HepG2 (cell line): ENCODE measurements around the gene ZFP36L2. TPM values are rescaled to one million over a fixed set of nuclear protein-coding genes. Genes with fewer than 3 reads are reported as not detected.

Experiments used
- DNMT3B ChIP-seq: conservative IDR thresholded peaks from 2 replicates; pipeline ENCODE4 v1.6.1; 2016; ENCODE audit warnings: missing biosample characterization, control low read depth
- GFI1 ChIP-seq: sonication (generic); formaldehyde crosslinking; IDR thresholded peaks from 2 replicates; pipeline ENCODE4 v1.5.0; 2020; ENCODE audit warnings: missing genetic modification reagents, mild to moderate bottlenecking, borderline replicate concordance
- HDAC1 ChIP-seq: sonication (generic); formaldehyde crosslinking; IDR thresholded peaks from 2 replicates; pipeline ENCODE4 v1.5.1; 2020; ENCODE audit warnings: mild to moderate bottlenecking, missing genetic modification reagents
- MIER2 ChIP-seq: IDR thresholded peaks from 2 replicates; pipeline ENCODE4 v1.6.1; 2016; ENCODE audit warnings: missing biosample characterization, missing genetic modification reagents
- NFATC3 ChIP-seq: sonication (generic); formaldehyde crosslinking; IDR thresholded peaks from 2 replicates; pipeline ENCODE4 v1.5.1; 2020; ENCODE audit warnings: mild to moderate bottlenecking, missing genetic modification reagents
- NFE2L2 ChIP-seq: fragments of 150-350 bp; IDR thresholded peaks from 2 replicates; pipeline ENCODE4 v1.6.1; 2014; ENCODE audit warnings: low read length
- RARA ChIP-seq: IDR thresholded peaks from 2 replicates; pipeline ENCODE4 v1.6.1; 2016; ENCODE audit warnings: missing genetic modification reagents, missing compliant biosample characterization
- RCOR2 ChIP-seq: IDR thresholded peaks from 2 replicates; pipeline ENCODE4 v1.6.1; 2016; ENCODE audit warnings: missing biosample characterization, missing genetic modification reagents
- SAFB2 ChIP-seq: sonication (generic); formaldehyde crosslinking; IDR thresholded peaks from 2 replicates; pipeline ENCODE4 v1.5.1; 2020; ENCODE audit warnings: missing genetic modification reagents, low read depth, mild to moderate bottlenecking, borderline replicate concordance
- SCMH1 ChIP-seq: sonication (generic); formaldehyde crosslinking; IDR thresholded peaks from 2 replicates; pipeline ENCODE4 v1.9.0; 2021; ENCODE audit warnings: missing genetic modification reagents, mild to moderate bottlenecking, borderline replicate concordance
- TEAD2 ChIP-seq: sonication (generic); formaldehyde crosslinking; IDR thresholded peaks from 2 replicates; pipeline ENCODE4 v1.9.0; 2021; ENCODE audit warnings: missing genetic modification reagents
- XBP1 ChIP-seq: sonication (generic); formaldehyde crosslinking; IDR thresholded peaks from 2 replicates; pipeline ENCODE4 v1.5.0; 2020; ENCODE audit warnings: missing genetic modification reagents
- ZFP37 ChIP-seq: sonication (generic); formaldehyde crosslinking; IDR thresholded peaks from 2 replicates; pipeline ENCODE4 v1.4.0; 2020; ENCODE audit warnings: missing genetic modification reagents, borderline replicate concordance
- ZIK1 ChIP-seq: sonication (generic); formaldehyde crosslinking; IDR thresholded peaks from 2 replicates; pipeline ENCODE4 v1.5.0; 2020; ENCODE audit warnings: mild to moderate bottlenecking, low read depth, missing genetic modification reagents, borderline replicate concordance
- ZNF224 ChIP-seq: sonication (generic); formaldehyde crosslinking; IDR thresholded peaks from 2 replicates; pipeline ENCODE4 v1.5.0; 2020; ENCODE audit warnings: mild to moderate bottlenecking, missing genetic modification reagents
- ZNF44 ChIP-seq: sonication (generic); formaldehyde crosslinking; IDR thresholded peaks from 2 replicates; pipeline ENCODE4 v1.5.1; 2020; ENCODE audit warnings: mild to moderate bottlenecking, missing genetic modification reagents
- ZNF569 ChIP-seq: sonication (generic); formaldehyde crosslinking; IDR thresholded peaks from 2 replicates; pipeline ENCODE4 v1.5.0; 2020; ENCODE audit warnings: mild to moderate bottlenecking, missing genetic modification reagents, moderate library complexity, borderline replicate concordance
- ZNF605 ChIP-seq: sonication (generic); formaldehyde crosslinking; IDR thresholded peaks from 2 replicates; pipeline ENCODE4 v1.8.0; 2022; ENCODE audit warnings: mild to moderate bottlenecking, missing genetic modification reagents
- ZNF7 ChIP-seq: IDR thresholded peaks from 2 replicates; pipeline ENCODE4 v1.6.1; 2016; ENCODE audit warnings: missing biosample characterization, missing genetic modification reagents
- ZNF788 ChIP-seq: sonication (generic); formaldehyde crosslinking; IDR thresholded peaks from 2 replicates; pipeline ENCODE4 v1.5.0; 2020; ENCODE audit warnings: mild to moderate bottlenecking, missing genetic modification reagents, borderline replicate concordance
- ZNF883 ChIP-seq: sonication (generic); formaldehyde crosslinking; IDR thresholded peaks from 2 replicates; pipeline ENCODE4 v1.5.1; 2020; ENCODE audit warnings: mild to moderate bottlenecking, missing genetic modification reagents; ENCODE audit errors: not compliant biosample characterization
- ZSCAN29 ChIP-seq: sonication (generic); formaldehyde crosslinking; conservative IDR thresholded peaks from 2 replicates; pipeline ENCODE4 v1.4.0; 2020; ENCODE audit warnings: mild to moderate bottlenecking, missing genetic modification reagents
- polyA plus RNA-seq, 8 experiments: library from polyadenylated mRNA; depleted of rRNA in 3 of 8; stranded (reverse) in 7 of 8; unstranded in 1 of 8; fragments of >200 nt; fragmentation: Illumina TruSeq in 4 of 8; extraction: Trizol in 4 of 8; gene quantifications; 2 replicates each; pipeline versions ENCODE4 v1.2.1 to v1.2.3, GENCODE V29; 2011 to 2016; ENCODE audit warnings: low read depth in 4 of 8, missing spikeins in 1 of 8, mixed read lengths in 1 of 8; ENCODE audit not compliant: insufficient read depth in 1 of 8
- total RNA-seq, 5 experiments: library from RNA; depleted of rRNA; stranded (reverse); fragments of >200 nt; fragmentation: Illumina TruSeq; extraction: Trizol; gene quantifications; 2 replicates each; pipeline ENCODE4 v1.2.3, GENCODE V29; 2016; ENCODE audit warnings: low read depth in 1 of 5
- TF ChIP-seq, protein P1 (sequence below): sonication (generic); formaldehyde crosslinking; conservative IDR thresholded peaks from 2 replicates; pipeline ENCODE4 v1.4.0; 2020; ENCODE audit warnings: missing genetic modification reagents
- TF ChIP-seq, protein P2 (sequence below): sonication (generic); formaldehyde crosslinking; IDR thresholded peaks from 2 replicates; pipeline ENCODE4 v1.4.0; 2020; ENCODE audit warnings: mild to moderate bottlenecking, missing genetic modification reagents
- TF ChIP-seq, protein P3 (sequence below): sonication (generic); formaldehyde crosslinking; IDR thresholded peaks from 2 replicates; pipeline ENCODE4 v1.5.1; 2020; ENCODE audit warnings: missing genetic modification reagents, mild to moderate bottlenecking, borderline replicate concordance
- TF ChIP-seq, protein P4 (sequence below): sonication (generic); formaldehyde crosslinking; IDR thresholded peaks from 2 replicates; pipeline ENCODE4 v1.8.1; 2023; ENCODE audit warnings: mild to moderate bottlenecking, missing genetic modification reagents

The ZFP36L2 gene
- total and polyA plus RNA-seq, 2 of the 13 experiments (the other 11 are each of a cell fraction or from before 2014, with no cell fraction given), result 11.2 to 21.8 TPM

DNA sequence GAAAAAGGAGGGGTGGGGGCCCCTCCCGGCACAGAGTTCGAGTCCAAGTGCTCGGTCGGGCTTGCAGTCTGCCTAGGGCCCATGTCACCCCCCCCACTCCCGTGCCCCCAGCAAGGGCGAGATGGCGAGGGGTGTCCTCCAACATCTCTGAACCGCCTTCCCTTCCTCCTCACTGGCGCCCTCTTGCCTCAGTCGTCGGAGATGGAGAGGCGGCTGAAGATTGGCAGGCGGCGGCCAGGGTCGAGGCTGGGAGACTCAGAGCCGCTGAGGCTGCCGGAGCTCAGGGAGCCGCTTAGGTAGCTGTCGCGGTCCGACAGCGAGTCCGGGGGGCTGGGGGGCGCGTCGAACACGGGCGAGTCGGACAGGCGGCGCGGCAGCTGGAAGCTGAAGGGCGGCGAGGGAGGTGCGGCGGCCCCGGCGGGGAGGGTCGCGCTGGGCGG is 2.3 kb downstream of the ZFP36L2 start (continued):
- TF ChIP-seq, protein P1, sequence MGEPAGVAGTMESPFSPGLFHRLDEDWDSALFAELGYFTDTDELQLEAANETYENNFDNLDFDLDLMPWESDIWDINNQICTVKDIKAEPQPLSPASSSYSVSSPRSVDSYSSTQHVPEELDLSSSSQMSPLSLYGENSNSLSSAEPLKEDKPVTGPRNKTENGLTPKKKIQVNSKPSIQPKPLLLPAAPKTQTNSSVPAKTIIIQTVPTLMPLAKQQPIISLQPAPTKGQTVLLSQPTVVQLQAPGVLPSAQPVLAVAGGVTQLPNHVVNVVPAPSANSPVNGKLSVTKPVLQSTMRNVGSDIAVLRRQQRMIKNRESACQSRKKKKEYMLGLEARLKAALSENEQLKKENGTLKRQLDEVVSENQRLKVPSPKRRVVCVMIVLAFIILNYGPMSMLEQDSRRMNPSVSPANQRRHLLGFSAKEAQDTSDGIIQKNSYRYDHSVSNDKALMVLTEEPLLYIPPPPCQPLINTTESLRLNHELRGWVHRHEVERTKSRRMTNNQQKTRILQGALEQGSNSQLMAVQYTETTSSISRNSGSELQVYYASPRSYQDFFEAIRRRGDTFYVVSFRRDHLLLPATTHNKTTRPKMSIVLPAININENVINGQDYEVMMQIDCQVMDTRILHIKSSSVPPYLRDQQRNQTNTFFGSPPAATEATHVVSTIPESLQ (CRISPR knock-in tag), result no peak
- TF ChIP-seq TEAD2 (no peak), ZNF883 (CRISPR knock-in tag) (no peak), ZFP37 (CRISPR knock-in tag) (peak; percentile 39; the same call in 1 of the 2 replicates), ZNF44 (CRISPR knock-in tag) (no peak), ZNF224 (CRISPR knock-in tag) (no peak), SAFB2 (CRISPR knock-in tag) (no peak), ZNF788 (CRISPR knock-in tag) (no peak; the same call in 1 of the 2 replicates), NFE2L2 (no peak), RCOR2 (CRISPR knock-in tag) (peak; percentile 24; the same call in 1 of the 2 replicates), ZNF7 (no peak), ZIK1 (CRISPR knock-in tag) (no peak), ZNF605 (CRISPR knock-in tag) (0 out of 2 replicates have a peak, but pooled peaks have one; percentile 36), RARA (CRISPR knock-in tag) (peak; percentile 40; the same call in 1 of the 2 replicates), HDAC1 (CRISPR knock-in tag) (peak; percentile 77), ZSCAN29 (no peak; the same call in 1 of the 2 replicates), XBP1 (CRISPR knock-in tag) (no peak), SCMH1 (CRISPR knock-in tag) (no peak), GFI1 (no peak), DNMT3B (CRISPR knock-in tag) (no peak), MIER2 (CRISPR knock-in tag) (no peak), ZNF569 (CRISPR knock-in tag) (no peak), NFATC3 (CRISPR knock-in tag) (no peak)
- TF ChIP-seq, protein P2, sequence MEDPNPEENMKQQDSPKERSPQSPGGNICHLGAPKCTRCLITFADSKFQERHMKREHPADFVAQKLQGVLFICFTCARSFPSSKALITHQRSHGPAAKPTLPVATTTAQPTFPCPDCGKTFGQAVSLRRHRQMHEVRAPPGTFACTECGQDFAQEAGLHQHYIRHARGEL (CRISPR knock-in tag), result peak; percentile 77; the same call in 1 of the 2 replicates
- TF ChIP-seq, protein P3, sequence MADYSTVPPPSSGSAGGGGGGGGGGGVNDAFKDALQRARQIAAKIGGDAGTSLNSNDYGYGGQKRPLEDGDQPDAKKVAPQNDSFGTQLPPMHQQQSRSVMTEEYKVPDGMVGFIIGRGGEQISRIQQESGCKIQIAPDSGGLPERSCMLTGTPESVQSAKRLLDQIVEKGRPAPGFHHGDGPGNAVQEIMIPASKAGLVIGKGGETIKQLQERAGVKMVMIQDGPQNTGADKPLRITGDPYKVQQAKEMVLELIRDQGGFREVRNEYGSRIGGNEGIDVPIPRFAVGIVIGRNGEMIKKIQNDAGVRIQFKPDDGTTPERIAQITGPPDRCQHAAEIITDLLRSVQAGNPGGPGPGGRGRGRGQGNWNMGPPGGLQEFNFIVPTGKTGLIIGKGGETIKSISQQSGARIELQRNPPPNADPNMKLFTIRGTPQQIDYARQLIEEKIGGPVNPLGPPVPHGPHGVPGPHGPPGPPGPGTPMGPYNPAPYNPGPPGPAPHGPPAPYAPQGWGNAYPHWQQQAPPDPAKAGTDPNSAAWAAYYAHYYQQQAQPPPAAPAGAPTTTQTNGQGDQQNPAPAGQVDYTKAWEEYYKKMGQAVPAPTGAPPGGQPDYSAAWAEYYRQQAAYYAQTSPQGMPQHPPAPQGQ (CRISPR knock-in tag), result no peak
- TF ChIP-seq, protein P4, sequence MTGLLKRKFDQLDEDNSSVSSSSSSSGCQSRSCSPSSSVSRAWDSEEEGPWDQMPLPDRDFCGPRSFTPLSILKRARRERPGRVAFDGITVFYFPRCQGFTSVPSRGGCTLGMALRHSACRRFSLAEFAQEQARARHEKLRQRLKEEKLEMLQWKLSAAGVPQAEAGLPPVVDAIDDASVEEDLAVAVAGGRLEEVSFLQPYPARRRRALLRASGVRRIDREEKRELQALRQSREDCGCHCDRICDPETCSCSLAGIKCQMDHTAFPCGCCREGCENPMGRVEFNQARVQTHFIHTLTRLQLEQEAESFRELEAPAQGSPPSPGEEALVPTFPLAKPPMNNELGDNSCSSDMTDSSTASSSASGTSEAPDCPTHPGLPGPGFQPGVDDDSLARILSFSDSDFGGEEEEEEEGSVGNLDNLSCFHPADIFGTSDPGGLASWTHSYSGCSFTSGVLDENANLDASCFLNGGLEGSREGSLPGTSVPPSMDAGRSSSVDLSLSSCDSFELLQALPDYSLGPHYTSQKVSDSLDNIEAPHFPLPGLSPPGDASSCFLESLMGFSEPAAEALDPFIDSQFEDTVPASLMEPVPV (CRISPR knock-in tag), result no peak
